NT2/D1 (cell line): ENCODE data around the gene POLR3H.

ENCODE experiments used
- SUZ12 ChIP-seq: IDR thresholded peaks from 2 replicates; pipeline ENCODE4 v1.6.1; 2011; ENCODE audit not compliant: insufficient read length, insufficient read depth; ENCODE audit errors: extremely low read depth
- YY1 ChIP-seq: IDR thresholded peaks from 2 replicates; pipeline ENCODE4 v1.6.1; 2011; ENCODE audit not compliant: insufficient read length, insufficient read depth

- TF ChIP-seq YY1: no peak
- no peak for TF ChIP-seq SUZ12
Observed at GRCh38 chr22:41478473-41478872, 65.8 kb downstream of the POLR3H start.
